ENCODE data around the gene PLEKHG1. TPM values are rescaled to one million over a fixed set of nuclear protein-coding genes. Genes with fewer than 3 reads are reported as not detected.

Gene PLEKHG1
- total and polyA plus RNA-seq, 2 of the 13 experiments (the other 11 are each of a cell fraction or from before 2014, with no cell fraction given): 0.03 to 0.04 TPM

GRCh38 chr6:150622941-150623874, 23.5 kb downstream of the PLEKHG1 start (continued):
- TF ChIP-seq GRHL1 (CRISPR knock-in tag; conservative IDR thresholded peaks at IDR 0.05) (no peak), POLR2AphosphoS2 (IDR thresholded peaks at IDR 0.05; ENCODE audit: low read depth, low read length) (no peak), THAP7 (CRISPR knock-in tag; IDR thresholded peaks at IDR 0.05) (no peak), JUND (CRISPR knock-in tag; IDR thresholded peaks at IDR 0.05) (no peak), MEIS1 (CRISPR knock-in tag; IDR thresholded peaks at IDR 0.05; ENCODE audit: borderline replicate concordance) (no peak), RBAK (CRISPR knock-in tag; IDR thresholded peaks at IDR 0.05) (no peak), ZNF362 (CRISPR knock-in tag; IDR thresholded peaks at IDR 0.05; ENCODE audit: borderline replicate concordance) (no peak), DNMT1 (CRISPR knock-in tag; IDR thresholded peaks at IDR 0.05) (no peak), ARID5B (CRISPR knock-in tag; IDR thresholded peaks at IDR 0.05) (no peak), KDM5A (IDR thresholded peaks at IDR 0.05; ENCODE audit: borderline replicate concordance, low read length) (no peak)

Data from HepG2 (cell line).